Measurements from ENCODE around the gene ATG4A. TPM values are rescaled to one million over a fixed set of nuclear protein-coding genes. Genes with fewer than 3 reads are reported as not detected.

The ATG4A gene
- total and polyA plus RNA-seq, 9 of the 15 experiments (the other 6 are each of a cell fraction or from before 2014, with no cell fraction given): 7.3 to 24.5 (median 16.6) TPM

- H3K4me3 ChIP-seq: no peak overlapping the region
- H3K4me1 ChIP-seq (replicated peaks in 1 of 2; ENCODE audit: control insufficient read depth in 2 of 2, insufficient read depth in 2 of 2, low read length in 2 of 2): no peaks in the 10 kb centered on the region
- ATAC-seq: no peak
- H3K9me3 ChIP-seq (replicated peaks; ENCODE audit: control insufficient read depth, insufficient read depth, low read depth, low read length): no peaks in the 10 kb centered on the region
- H2AFZ ChIP-seq (ENCODE audit: low read depth, low read length): no peak overlapping the region
- POLR2A ChIA-PET: no interaction called here
- BruUV-seq (replicated peaks): no TSS peak
- in situ Hi-C loops (cut with MboI) (no loop called here), intact Hi-C loops (cut with micrococcal nuclease) (no loop called here)
- 0 out of 2 replicates have a peak, but pooled peaks cover 2% of the 10 kb centered on the region for H4K20me1 ChIP-seq (replicated peaks; ENCODE audit: control insufficient read depth, insufficient read depth, low read length)
- no peaks in the 10 kb centered on the region for H3K27me3 ChIP-seq (ENCODE audit: control insufficient read depth in 2 of 2, insufficient read depth in 2 of 2, low read length in 2 of 2)
- DNase-seq (ENCODE audit: extremely low read depth in 1 of 4, low spot score in 3 of 4): no peak
- no peaks in the 10 kb centered on the region for H3K79me2 ChIP-seq (ENCODE audit: control insufficient read depth, insufficient read depth, low read length)
- 0% methylated on average over 1 of the region's 1 CpG for WGBS (ENCODE audit: insufficient coverage, low coverage, missing lambda C conversion rate)
- no peaks in the 10 kb centered on the region for H3K9me1 ChIP-seq (ENCODE audit: control insufficient read depth, insufficient read depth, low read length)
- no peak overlapping the region for H3K9ac ChIP-seq (ENCODE audit: insufficient read depth in 1 of 2, low read depth in 2 of 2, low read length in 2 of 2)
- TF ChIP-seq PRMT5 (CRISPR knock-in tag; IDR thresholded peaks at IDR 0.05): no peak
- TF ChIP-seq NEUROD1 (IDR thresholded peaks at IDR 0.05; ENCODE audit: borderline replicate concordance, low read depth, low read length, partially characterized antibody): no peak
- no peak overlapping the region for H3K4me2 ChIP-seq (ENCODE audit: insufficient read depth, low read length)
- FAIRE-seq: no peak
- H3K36me3 ChIP-seq (ENCODE audit: control insufficient read depth, insufficient read depth, low read length): no peaks in the 10 kb centered on the region
- CTCF ChIA-PET (ENCODE audit: low intra/inter-chr PET ratio): no interaction called here
- no peak overlapping the region for H3K27ac ChIP-seq (ENCODE audit: extremely low read depth, low read depth, low read length)
These were observed 27.6 kb upstream of the ATG4A start for GRCh38 chrX:108064001-108064400.

- Histone ChIP-seq H3K27me3 (ENCODE audit: control insufficient read depth in 2 of 2, insufficient read depth in 2 of 2, low read length in 2 of 2) (no peaks in the 10 kb centered on the region), H3K4me2 (ENCODE audit: insufficient read depth, low read length) (no peak overlapping the region), H3K4me1 (replicated peaks in 1 of 2; ENCODE audit: control insufficient read depth in 2 of 2, insufficient read depth in 2 of 2, low read length in 2 of 2) (no peaks in the 10 kb centered on the region), H4K20me1 (replicated peaks; ENCODE audit: control insufficient read depth, insufficient read depth, low read length) (0 out of 2 replicates have a peak, but pooled peaks cover 2% of the 10 kb centered on the region), H3K9me3 (replicated peaks; ENCODE audit: control insufficient read depth, insufficient read depth, low read depth, low read length) (no peaks in the 10 kb centered on the region), H3K27ac (ENCODE audit: extremely low read depth, low read depth, low read length) (no peak overlapping the region), H2AFZ (ENCODE audit: low read depth, low read length) (no peak overlapping the region), H3K9ac (ENCODE audit: insufficient read depth in 1 of 2, low read depth in 2 of 2, low read length in 2 of 2) (no peak overlapping the region), H3K9me1 (ENCODE audit: control insufficient read depth, insufficient read depth, low read length) (no peaks in the 10 kb centered on the region), H3K79me2 (ENCODE audit: control insufficient read depth, insufficient read depth, low read length) (no peaks in the 10 kb centered on the region), H3K4me3 (no peak overlapping the region), H3K36me3 (ENCODE audit: control insufficient read depth, insufficient read depth, low read length) (no peaks in the 10 kb centered on the region)
- in situ Hi-C loops (cut with MboI): no loop called here
- FAIRE-seq: no peak
- ChIA-PET CTCF (ENCODE audit: low intra/inter-chr PET ratio) (no interaction called here), POLR2A (no interaction called here)
- DNase-seq (ENCODE audit: extremely low read depth in 1 of 4, low spot score in 3 of 4): no peak
- no peak for TF ChIP-seq DMBX1 (CRISPR knock-in tag; IDR thresholded peaks at IDR 0.05; ENCODE audit: borderline replicate concordance)
- no peak for TF ChIP-seq POLR2H (tag; IDR thresholded peaks at IDR 0.05; ENCODE audit: low read depth)
- no peak for TF ChIP-seq TCF7 (IDR thresholded peaks at IDR 0.05; ENCODE audit: borderline replicate concordance)
- TF ChIP-seq SPI1 (IDR thresholded peaks at IDR 0.05; ENCODE audit: borderline replicate concordance, low read depth, low read length): no peak
- no peak for TF ChIP-seq TBP (optimal IDR thresholded peaks at IDR 0.05; ENCODE audit: low read depth, low read length)
- TF ChIP-seq ZNF668 (CRISPR knock-in tag; IDR thresholded peaks at IDR 0.05): no peak
- no peak for TF ChIP-seq BCLAF1 (IDR thresholded peaks at IDR 0.05; ENCODE audit: borderline replicate concordance in 1 of 2, control insufficient read depth in 1 of 2, low read depth in 2 of 2, low read length in 1 of 2)
- WGBS (ENCODE audit: insufficient coverage, low coverage, missing lambda C conversion rate): 33% methylated on average over 1 of the region's 2 CpGs
- no TSS peak for BruUV-seq (replicated peaks)
- no peak for ATAC-seq
- intact Hi-C loops (cut with micrococcal nuclease): no loop called here
These were observed 27.0 kb upstream of the ATG4A start for GRCh38 chrX:108064613-108065012.

Measured in K562 (cell line).